Measurements from ENCODE around the gene IST1.

The IST1 gene

DNA sequence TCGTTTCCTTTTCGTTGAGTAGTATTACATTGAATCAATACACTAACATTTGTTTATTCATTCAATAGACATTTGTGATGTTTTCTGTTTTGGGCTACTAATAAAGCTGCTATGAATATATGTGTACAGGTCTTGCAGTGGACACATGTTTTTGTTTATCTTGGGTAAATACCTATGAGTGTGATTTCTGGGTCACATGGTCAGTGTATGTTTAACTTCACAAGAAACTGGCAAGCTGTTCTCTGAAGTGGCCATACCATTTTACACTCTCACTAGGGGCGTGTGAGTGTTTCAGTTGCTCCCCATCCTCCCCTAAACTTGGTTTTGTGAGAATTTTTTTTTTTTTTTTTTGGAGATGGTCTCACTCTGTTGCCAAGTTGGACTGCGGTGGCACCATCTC is 69.9 kb downstream of the IST1 start:
- DNase-seq = no peak

DNA sequence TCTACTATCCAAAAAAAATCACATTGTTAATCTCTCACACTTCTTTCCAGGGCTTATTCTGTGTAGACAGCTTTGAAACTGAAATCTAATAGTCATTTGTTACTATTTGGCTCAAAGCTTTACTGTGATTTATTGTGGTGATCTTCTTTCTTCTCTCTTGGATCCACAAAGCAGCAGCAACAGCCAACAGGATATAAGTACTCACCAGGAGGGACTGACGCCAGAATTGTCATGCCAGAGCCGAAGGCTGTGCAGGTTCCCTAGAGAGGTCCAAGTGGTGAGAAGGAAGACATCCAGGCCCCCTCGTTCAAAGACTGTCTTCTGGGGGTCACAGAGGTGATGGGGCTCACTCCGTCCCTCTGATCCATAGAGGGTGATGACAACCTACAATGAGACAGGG is 71.6 kb downstream of the IST1 start:
- DNase-seq = no peak

GRCh38 chr16:71969353-71969752 is 74.0 kb downstream of the IST1 start:
- no peak for DNase-seq

- no peak for DNase-seq
These were observed 76.2 kb downstream of the IST1 start for GRCh38 chr16:71971571-71971970.

DNA sequence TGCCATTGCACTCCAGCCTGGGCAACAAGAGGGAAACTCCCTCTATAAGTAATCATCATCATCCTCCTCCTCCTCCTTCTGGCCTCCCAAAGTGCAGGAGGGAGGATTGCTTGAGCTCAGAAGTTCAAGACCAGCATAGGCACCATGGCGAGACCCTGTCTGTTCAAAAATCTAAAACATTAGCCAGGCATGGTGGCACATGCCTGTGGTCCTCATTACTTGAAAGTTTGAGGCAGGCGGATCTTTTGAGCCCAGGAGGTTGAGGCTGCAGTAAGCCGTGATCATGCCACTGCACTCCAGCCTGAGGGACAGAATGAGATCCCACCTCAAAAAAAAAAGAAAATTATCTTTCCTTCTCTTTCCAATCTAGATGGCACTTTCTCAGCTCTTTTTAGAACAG is 77.0 kb downstream of the IST1 start:
- no peak for DNase-seq

GRCh38 chr16:71973001-71973400 is 77.7 kb downstream of the IST1 start:
- DNase-seq = no peak

DNA sequence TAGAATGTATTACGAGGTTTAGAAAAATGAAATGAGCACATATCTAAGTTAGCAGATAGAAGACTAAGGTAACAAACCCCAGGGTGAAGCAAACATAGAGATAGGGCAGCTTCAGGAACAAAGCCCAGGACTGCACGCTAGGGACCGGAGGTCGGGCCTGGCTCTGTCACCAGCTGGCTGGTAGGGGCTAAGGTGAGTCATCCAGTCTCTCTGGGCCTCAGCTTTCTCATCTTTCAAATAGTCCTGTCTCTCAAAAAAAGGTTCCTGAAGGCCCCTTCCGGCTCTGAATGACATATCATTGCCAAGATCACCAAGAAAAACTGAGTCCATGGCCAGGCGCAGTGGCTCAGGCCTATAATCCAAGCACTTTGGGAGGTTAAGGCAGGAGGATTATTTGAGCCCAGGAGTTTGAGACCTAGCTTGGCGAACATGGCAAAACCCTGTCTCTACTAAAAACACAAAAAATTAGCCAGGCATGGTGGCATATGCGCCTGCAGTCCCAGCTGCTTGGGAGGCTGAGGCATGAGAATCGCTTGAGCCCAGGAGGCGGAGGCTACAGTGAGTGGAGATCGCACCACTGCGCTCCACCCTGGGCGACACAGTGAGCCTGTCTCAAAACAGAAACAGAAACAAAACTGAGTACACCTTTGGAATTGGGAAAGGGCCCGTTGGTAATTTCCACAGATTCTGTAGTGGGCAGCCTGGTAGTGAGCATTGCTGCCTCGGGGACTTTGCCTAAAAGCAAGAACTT is 78.9 kb downstream of the IST1 start:
- no peak for DNase-seq

Data from RPMI8226 (cell line).